Prostate gland (tissue), 2 donors: Measurements from ENCODE around the gene EMILIN3. TPM values are rescaled to one million over a fixed set of nuclear protein-coding genes. Genes with fewer than 3 reads are reported as not detected.
A peak's percentile ranks its signal among the peaks of the same experiment; 100 is the strongest.

Experiments
- DNase-seq: peaks from one replicate; pipeline ENCODE4 v3.0.0-alpha.2; 2019; ENCODE audit warnings: low spot score
- H3K27ac ChIP-seq, 2 donors: fragments of 200-600 bp; sonication (generic); 2 replicates each; pipeline ENCODE4 v1.5.1; 2017 to 2019
- H3K27me3 ChIP-seq: fragments of 200-600 bp; sonication (generic); replicated peaks from 2 replicates; pipeline ENCODE4 v1.5.1; 2019; ENCODE audit not compliant: insufficient read depth
- H3K36me3 ChIP-seq, 2 donors: fragments of 200-600 bp; sonication (generic); 1 replicate in 1 of 2; 2 replicates in 1 of 2; pipeline versions ENCODE4 v1.5.1 to v1.8.1; 2017 to 2019
- H3K4me1 ChIP-seq: fragments of 200-600 bp; sonication (generic); replicated peaks from 2 replicates; pipeline ENCODE4 v1.5.1; 2019
- H3K4me3 ChIP-seq, 2 donors: fragments of 200-600 bp; sonication (generic); 2 replicates each; pipeline ENCODE4 v1.5.1; 2017 to 2019
- H3K9me3 ChIP-seq: fragments of 200-600 bp; sonication (generic); 2 replicates; pipeline ENCODE4 v1.5.1; 2017
- POLR2A ChIP-seq: fragments of 450-650 bp; IDR thresholded peaks from one replicate; pipeline ENCODE4 v1.6.1; 2016; ENCODE audit warnings: antibody characterized with exemption, mild to moderate bottlenecking
- POLR2AphosphoS5 ChIP-seq: sonication (generic); formaldehyde crosslinking; IDR thresholded peaks from one replicate; pipeline ENCODE4 v1.6.1; 2017; ENCODE audit warnings: antibody characterized with exemption
- WGBS: methylation state at CpG from one replicate; pipeline ENCODE4 v1.1.5; 2018; 5-methylcytosine and 5-hydroxymethylcytosine counted together
- intact Hi-C: fragments of 100-400 bp; cut with DNase I; formaldehyde crosslinking; loops from one replicate; pipeline ENCODE4 v1.14.2; 2022
- total RNA-seq, 2 donors: library from RNA; depleted of rRNA; stranded (reverse); fragments of >200 nt; gene quantifications; one replicate each; pipeline ENCODE4 v1.1.0, GENCODE V29; 2016
- TF ChIP-seq, protein P1 (sequence below), 4 experiments: fragments of 200-600 bp in 2 of 4; fragments of 450-650 bp in 2 of 4; sonication (generic) in 2 of 4; IDR thresholded peaks; 1 replicate in 3 of 4; 2 replicates in 1 of 4; pipeline ENCODE4 v1.5.1; 2016 to 2019; ENCODE audit warnings: antibody characterized with exemption in 4 of 4, mild to moderate bottlenecking in 2 of 4, moderate library complexity in 2 of 4

EMILIN3 gene
- total RNA-seq, 2 donors from 2014 or later: 7.4 to 8.4 TPM

DNA sequence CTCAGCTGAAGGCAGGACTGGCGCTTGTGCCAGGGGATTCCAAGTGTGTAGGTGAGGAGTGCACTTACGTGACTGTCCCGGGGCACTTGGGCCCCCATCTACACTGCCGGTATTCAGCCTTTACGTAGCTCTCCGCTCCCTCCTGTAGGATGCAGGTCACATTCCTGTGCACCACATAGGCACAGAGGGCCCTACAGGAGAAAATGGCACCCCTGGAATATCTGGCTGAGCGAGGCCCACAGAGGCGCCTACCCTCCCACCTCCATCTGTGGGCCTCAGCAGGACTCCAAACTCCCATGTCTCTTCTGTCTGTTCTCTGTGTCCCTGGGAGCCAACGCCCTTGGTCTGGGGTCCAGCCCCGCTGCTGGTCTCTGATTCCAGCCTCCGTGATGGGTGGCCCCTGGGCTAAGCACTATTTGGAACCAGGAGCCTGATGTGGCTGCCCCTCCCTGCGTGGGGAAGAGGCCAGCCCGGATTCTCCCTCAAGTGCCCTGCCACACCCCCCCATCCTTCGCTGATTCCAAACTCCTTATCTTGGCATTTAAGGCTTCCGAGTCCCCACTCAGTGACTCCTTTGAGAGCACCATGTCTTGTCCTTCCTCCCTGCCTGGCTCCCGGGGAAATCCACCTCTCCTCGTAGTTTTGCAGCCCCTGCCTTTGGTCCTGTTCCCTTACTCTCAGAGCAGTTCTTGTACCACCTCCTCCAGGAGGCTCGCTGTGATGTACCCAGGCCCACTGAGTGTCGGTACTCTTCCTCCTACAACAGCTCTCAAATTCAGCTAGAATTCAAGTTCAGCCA, 1.5 kb downstream of the EMILIN3 start:
- H3K4me3 ChIP-seq: peak overlapping the region in 1 of 2 donors; percentile 44
- no peaks in the 10 kb centered on the region for H3K4me1 ChIP-seq
- TF ChIP-seq, protein P1, sequence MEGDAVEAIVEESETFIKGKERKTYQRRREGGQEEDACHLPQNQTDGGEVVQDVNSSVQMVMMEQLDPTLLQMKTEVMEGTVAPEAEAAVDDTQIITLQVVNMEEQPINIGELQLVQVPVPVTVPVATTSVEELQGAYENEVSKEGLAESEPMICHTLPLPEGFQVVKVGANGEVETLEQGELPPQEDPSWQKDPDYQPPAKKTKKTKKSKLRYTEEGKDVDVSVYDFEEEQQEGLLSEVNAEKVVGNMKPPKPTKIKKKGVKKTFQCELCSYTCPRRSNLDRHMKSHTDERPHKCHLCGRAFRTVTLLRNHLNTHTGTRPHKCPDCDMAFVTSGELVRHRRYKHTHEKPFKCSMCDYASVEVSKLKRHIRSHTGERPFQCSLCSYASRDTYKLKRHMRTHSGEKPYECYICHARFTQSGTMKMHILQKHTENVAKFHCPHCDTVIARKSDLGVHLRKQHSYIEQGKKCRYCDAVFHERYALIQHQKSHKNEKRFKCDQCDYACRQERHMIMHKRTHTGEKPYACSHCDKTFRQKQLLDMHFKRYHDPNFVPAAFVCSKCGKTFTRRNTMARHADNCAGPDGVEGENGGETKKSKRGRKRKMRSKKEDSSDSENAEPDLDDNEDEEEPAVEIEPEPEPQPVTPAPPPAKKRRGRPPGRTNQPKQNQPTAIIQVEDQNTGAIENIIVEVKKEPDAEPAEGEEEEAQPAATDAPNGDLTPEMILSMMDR (IDR thresholded peaks at IDR 0.05): no peak
- TF ChIP-seq POLR2A: no peak
- no peak for DNase-seq
- intact Hi-C loops: no loop called here
- H3K36me3 ChIP-seq: no peaks in the 10 kb centered on the region
- H3K9me3 ChIP-seq: no peaks in the 10 kb centered on the region
- WGBS: 87% methylated on average over 19 of the region's 19 CpGs
- H3K27me3 ChIP-seq: no peaks in the 10 kb centered on the region
- H3K27ac ChIP-seq: no peak overlapping the region

- Histone ChIP-seq H3K4me1 (no peaks in the 10 kb centered on the region), H3K9me3 (no peaks in the 10 kb centered on the region), H3K27me3 (no peaks in the 10 kb centered on the region), H3K36me3 (no peaks in the 10 kb centered on the region), H3K4me3 (no peak overlapping the region), H3K27ac (no peak overlapping the region)
- intact Hi-C loops: no loop called here
- WGBS: 90% methylated on average over 13 of the region's 13 CpGs
- DNase-seq: no peak
- TF ChIP-seq POLR2A: no peak
- no peak for TF ChIP-seq POLR2AphosphoS5
- TF ChIP-seq, protein P1 (IDR thresholded peaks at IDR 0.05): no peak
Observed at GRCh38 chr20:41364236-41364855, 2.3 kb downstream of the EMILIN3 start.

DNA sequence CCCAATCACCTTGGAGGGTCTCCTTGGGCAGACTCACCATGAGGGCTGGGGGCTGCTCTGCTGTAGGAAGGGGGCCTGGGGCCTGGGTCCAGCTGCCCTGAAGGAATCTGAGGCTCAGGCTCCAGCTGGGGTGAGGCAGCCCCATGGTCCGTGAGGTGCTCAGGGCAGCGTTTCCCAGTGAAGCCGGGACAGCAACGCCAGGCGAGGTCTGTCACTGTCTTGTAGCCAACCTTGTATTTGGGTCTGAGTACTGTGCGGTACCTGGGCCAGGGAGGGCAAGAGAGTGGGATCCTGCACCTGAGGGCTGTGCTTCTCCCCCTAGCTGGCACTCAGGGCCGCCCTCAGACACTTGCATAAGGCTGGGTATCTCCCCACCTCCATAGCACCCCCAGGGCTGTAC, 3.0 kb downstream of the EMILIN3 start:
- 93% methylated on average over 2 of the region's 7 CpGs for WGBS

GRCh38 chr20:41362748-41363140, 3.9 kb downstream of the EMILIN3 start:
- H3K27me3 ChIP-seq: no peaks in the 10 kb centered on the region
- H3K4me3 ChIP-seq: no peak overlapping the region
- no peak overlapping the region for H3K27ac ChIP-seq
- DNase-seq: no peak
- TF ChIP-seq POLR2AphosphoS5: no peak
- TF ChIP-seq, protein P1 (IDR thresholded peaks at IDR 0.05): no peak
- TF ChIP-seq POLR2A: no peak
- no peaks in the 10 kb centered on the region for H3K9me3 ChIP-seq
- no peaks in the 10 kb centered on the region for H3K4me1 ChIP-seq
- intact Hi-C loops: no loop called here
- H3K36me3 ChIP-seq: no peaks in the 10 kb centered on the region
- WGBS: 87% methylated on average over 5 of the region's 5 CpGs

More for the DNA sequence above, 3.0 kb downstream of the EMILIN3 start:
- Histone ChIP-seq H3K36me3 (no peaks in the 10 kb centered on the region), H3K27ac (no peak overlapping the region), H3K4me3 (no peak overlapping the region), H3K4me1 (no peaks in the 10 kb centered on the region), H3K9me3 (no peaks in the 10 kb centered on the region), H3K27me3 (no peaks in the 10 kb centered on the region)
- intact Hi-C loops: no loop called here
- no peak for TF ChIP-seq POLR2A
- no peak for TF ChIP-seq POLR2AphosphoS5
- TF ChIP-seq, protein P1 (IDR thresholded peaks at IDR 0.05): no peak
- no peak for DNase-seq
